NCI-H2171 treated with DMSO at 0.1 percent for 48 hours (cell line): Measurements from ENCODE around the gene PDS5B.
"Not testable (repeated sequence)": the region's sequence is repeated elsewhere in the genome, so short reads cannot be mapped to it uniquely, and the experiment has no call there.

ENCODE experiments used
- DNase-seq: peaks from one replicate; lab custom pipeline; 2025; lab: John Stamatoyannopoulos, UW

The PDS5B gene

DNA sequence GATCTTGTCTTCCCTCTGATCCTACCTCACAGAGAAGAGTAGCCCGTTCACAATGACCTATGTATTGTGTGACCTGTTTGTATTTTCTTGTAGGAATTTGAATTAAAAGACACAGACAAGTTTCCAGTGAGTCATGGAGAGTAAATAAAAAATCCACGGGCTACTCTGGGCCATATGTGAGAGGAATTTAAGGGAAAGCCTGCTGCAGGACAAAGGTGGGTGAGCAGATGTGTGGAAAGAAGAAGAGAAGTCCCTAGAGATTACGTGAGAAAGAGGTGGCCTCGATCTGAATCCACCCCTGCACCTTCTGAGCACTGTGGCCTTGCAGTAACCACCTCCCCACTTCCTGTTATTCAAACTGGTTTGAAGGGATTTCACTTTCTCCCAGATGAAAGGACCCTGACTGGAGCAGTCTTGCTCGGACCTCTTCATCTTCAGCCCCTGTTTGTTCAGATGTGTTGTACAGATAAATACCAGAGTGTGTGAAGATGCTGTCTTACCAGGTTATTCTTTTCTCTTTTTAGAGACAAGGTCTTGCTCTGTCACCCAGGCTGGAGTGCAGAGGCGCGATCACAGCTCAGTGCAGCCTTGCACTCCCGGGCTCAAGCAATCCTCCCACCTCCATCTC, 205.4 kb downstream of the PDS5B start:
- no peak for DNase-seq

DNA sequence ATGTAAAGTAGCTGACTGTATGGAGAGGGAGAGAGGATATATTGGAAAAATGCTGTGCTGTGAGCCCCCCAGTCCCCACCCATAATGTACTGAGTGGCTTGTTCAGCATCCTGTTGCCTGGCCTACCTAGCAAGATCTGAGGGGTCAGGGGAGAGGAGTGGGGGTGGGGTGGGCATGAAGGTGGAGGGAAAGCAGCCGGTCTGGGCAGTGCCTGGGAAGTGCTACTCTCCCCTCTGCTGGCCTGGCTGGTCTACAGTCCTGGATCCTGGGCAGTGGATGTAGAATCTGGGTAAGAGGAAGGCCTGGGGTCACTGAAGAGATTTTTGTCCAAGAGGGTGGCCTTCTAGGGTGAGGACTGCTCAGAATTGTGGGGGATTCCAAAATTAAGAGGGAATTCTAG, 210.5 kb downstream of the PDS5B start:
- DNase-seq, result no peak

DNA sequence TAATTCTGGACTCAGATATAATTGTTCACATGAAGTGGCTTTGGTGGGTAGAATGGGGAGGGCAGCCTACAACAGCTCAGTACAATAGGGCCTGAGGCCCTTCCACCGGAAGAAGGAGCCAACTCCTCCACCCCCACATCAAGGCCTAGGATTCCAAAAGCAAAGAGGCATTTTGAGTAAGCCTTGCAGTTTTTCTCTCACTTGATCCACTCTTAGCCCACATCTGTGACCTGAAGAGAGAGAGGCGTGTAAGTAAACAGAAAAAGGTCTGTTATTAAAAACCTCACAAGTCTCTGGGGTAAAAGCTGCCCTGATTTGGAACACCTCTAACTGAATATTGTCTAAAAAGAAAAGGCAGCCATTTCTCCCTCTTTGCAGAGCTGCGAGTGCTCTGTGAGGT, 215.9 kb downstream of the PDS5B start:
- DNase-seq, result no peak

DNA sequence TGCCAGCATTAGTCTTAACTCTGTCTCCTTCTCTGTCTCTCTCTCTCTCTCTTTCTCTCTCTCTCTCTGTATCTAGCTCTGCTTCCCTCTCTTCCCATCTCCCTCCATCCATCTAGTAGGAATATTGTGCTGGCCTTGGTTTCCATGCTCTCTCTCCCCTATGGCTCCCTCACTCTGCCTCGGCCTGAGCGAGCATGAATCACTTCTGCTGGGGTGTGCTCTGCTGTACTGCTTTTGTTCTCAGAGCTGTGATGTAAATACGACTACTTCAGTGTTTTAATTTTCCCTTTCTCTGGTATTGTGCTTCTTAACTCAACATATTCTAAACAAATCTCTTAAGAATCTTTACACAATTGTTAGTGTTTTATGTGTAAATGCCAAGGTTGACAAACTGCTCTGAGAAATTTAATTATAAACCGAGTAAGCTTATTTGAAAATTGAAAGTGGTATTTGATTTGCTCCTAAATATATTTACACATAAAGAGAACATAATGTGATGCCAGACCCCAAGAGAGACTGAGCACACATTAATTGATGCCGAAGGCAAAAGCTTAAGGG, 218.5 kb downstream of the PDS5B start:
- no peak for DNase-seq

DNA sequence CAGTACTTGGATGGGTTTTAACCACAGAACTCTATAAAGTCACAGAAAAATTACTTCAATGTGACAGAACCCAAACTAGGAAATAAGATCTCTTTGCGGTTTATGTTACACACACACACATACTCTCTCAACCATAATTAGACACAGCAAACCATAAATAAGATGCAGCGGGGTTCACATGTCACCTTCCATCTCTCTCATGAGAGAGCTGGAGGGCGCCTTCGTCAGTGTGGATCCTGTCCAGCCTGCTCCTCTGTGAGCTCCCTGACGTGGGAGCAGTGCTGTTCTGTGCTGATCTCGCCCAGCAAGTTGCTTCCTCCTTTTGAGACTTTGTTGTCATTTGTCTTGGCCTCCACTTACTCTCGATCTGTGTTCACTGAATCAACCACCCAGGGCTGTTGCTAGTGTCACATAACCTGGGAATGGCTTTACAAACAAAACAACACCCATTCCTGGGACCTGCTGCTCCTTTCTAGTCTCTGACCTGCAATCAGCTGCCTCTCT, 225.1 kb downstream of the PDS5B start:
- DNase-seq, result peak; percentile 43

DNA sequence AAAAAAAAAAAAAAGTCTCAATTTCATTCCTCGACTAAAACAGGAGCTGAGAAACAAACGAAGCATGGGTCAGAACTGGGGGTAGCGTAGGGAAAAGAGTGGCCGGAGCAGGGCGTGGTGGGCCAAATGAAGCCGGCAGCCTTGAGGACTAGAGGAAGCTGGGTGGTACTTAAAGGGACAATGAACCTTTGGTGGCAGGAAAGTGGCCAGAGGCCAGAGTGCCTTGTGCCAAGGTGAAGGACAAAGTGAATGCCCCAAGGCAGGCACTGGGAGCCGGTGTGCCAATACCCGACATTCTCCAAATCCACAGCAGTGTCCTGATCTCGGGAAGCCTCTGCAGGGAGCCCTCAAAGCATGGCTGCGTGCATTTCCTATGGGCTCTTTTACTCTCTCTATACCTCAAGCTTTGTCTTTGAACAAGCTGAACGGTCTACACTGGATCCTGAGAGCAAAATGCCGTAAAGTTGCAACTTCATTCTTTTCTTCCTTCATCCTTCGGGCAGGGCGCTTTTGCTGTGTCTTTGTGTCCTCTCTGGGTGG, 235.0 kb downstream of the PDS5B start:
- DNase-seq, result no peak

DNA sequence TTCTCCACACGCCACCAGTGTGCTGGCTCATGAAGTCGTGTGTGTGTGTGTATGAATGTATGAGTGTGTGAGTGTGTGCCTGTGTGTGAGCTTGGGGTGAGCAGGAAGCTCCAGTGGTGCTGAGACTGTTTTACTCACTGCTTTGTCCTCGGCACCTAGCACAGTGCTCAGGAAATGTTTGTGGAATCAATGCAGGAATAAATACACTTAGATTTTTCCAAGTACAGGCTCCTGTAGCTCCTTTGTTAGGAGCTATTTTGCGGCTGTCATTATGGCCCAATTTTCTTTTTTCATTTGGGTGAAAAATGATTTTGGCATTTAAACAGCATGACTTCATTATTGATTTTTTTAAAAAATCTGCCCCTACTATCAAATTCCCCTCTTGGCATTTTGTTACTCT, 236.5 kb downstream of the PDS5B start:
- peak; percentile 42 for DNase-seq

DNA sequence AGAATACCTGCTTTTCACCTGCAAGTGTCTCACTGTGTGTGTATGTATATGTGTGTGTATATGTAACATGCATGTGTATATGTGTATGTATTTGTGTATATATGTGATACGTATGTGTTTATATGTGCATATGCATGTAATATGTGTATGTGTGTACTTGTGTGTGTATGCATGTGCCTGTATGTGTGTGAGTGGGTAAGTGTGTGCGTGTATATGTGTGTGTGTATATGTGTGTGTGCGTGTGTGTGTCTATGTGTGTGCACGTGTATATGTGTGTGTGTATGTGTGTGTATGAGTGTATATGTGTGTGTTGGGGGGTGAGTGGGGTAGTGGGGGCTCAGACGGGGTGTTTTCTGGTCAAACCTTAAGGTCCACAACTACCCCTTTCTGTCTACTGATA, 237.3 kb downstream of the PDS5B start:
- no peak for DNase-seq

DNA sequence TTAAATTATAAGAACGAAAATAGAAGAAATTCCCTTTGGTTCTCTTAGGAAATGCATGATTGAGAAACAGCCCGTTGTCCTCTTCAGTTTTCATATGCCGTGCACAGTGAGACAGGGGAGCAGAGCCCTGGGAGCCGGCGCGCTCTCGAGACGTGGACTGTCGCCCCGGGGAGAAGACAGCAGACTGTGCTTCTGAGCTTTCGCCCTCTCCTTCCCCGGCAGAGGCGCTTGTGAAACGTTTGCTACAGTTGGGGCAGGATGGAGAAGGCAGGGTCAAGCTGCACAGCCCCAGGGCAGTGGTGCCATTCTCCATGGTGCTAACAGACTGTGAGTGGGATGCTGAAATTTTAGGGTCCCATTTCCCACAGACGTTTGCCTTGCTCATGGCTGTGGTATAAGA, 237.8 kb downstream of the PDS5B start:
- no peak for DNase-seq

DNA sequence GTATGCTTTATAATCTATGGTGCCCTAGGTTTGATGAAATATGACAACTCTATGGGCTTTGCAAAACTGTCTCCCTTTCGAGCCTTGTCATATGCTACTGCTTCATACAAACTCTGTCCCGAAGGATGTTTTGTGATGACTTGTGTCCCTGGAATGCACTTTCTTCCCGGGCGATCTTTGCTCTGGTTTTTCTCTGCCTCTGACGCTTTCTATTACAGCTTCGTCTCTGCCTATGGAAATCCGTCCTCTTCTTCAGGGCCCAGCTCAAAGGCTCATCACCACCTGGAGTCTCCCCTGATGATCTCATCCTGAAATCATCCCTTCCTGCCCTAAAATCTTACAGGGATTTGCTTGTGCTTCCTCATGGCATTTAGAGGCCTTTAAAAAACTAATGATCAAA, 238.4 kb downstream of the PDS5B start:
- DNase-seq, result no peak

DNA sequence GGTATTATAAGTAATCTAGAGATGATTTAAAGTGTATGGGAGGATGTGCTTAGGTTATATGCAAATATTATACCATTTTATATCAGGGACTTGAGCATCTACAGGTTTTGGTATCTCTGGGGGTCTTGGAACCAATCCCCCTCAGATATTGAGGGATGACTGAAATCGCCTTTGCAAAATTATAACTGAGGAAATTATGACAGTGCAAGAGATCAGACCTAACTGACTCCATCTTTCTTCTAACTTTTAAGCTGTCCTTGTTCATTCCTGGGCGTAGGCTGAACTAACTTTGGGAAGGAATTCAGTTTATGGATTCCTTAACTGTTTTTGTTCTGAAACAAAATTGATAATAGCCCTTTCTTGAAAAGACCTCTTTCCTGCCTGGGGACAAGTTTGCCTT, 239.2 kb downstream of the PDS5B start:
- no peak for DNase-seq

DNA sequence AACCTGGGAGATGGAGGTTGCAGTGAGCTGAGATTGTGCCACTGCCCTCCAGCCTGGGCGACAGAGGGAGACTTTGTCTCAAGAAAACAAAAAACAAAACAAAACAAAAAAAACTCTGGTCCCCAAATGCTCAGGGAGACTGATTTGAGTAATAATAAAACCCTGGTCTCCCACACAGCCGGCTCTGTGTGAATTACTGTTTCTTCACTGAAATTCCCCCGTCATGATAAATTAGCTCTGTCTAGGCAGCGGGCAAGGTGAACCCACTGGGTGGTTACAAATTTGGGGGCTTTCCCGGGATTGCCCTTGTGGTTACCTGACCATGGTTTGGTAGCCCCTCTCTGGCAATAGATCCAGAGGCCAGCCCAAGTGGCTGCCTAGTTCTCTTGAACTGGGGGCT, 240.1 kb downstream of the PDS5B start:
- not testable (repeated sequence) for DNase-seq
